Mucosa of descending colon (tissue), 3 donors: ENCODE measurements around the gene ROBO2. TPM values are rescaled to one million over a fixed set of nuclear protein-coding genes. Genes with fewer than 3 reads are reported as not detected.

Experiments
- ATAC-seq: fragments of 200-7000 bp; cut with Tn5 transposase; one replicate; pipeline ENCODE4 v1.9.1; 2020; ENCODE audit warnings: mild to moderate bottlenecking, moderate library complexity
- DNase-seq, 3 donors: peaks; one replicate each; pipeline ENCODE4 v3.0.0-alpha.2; 2020
- H3K36me3 ChIP-seq: fragments of 200-600 bp; one replicate; pipeline ENCODE4 v1.8.0; 2021; ENCODE audit warnings: low read depth, mild to moderate bottlenecking
- H3K4me1 ChIP-seq: fragments of 200-600 bp; one replicate; pipeline ENCODE4 v1.8.0; 2021; ENCODE audit warnings: low read depth, mild to moderate bottlenecking
- H3K4me3 ChIP-seq: fragments of 200-600 bp; one replicate; pipeline ENCODE4 v1.8.0; 2021; ENCODE audit warnings: mild to moderate bottlenecking
- H3K9me3 ChIP-seq: fragments of 200-600 bp; one replicate; pipeline ENCODE4 v1.8.0; 2021; ENCODE audit warnings: mild to moderate bottlenecking
- CTCF ChIP-seq: fragments of 200-600 bp; IDR thresholded peaks from one replicate; pipeline ENCODE4 v1.8.0; 2022; ENCODE audit warnings: antibody characterized with exemption, mild to moderate bottlenecking
- intact Hi-C, 2 donors: fragments of 100-400 bp; cut with DNase I in 1 of 2; cut with micrococcal nuclease in 1 of 2; formaldehyde crosslinking; loops; one replicate each; pipeline versions ENCODE4 v1.11.0 to v1.11.1; 2022; cut with DNase I, micrococcal nuclease
- total RNA-seq, 3 donors: library from RNA; stranded (reverse); fragmentation: NEBNext Ultra II Directional in 2 of 3; extraction: Animal tissue kit (Norgen Biotek cat#: 25700) in 2 of 3; gene quantifications; one replicate each; pipeline versions ENCODE4 v1.2.1 to v1.2.4, GENCODE V29; 2021 to 2023
- donor health status: DM: no; HTN: no; CAD: no; lungs with moderate emphysema.
- donor health status: DM: no; HTN: no; CAD: no.
- donor health status: DM: no; HTN: yes; CAD: no.

The ROBO2 gene
- total RNA-seq, 3 donors from 2014 or later, result 1.3 to 2.1 (median 1.4) TPM

- H3K36me3 ChIP-seq, result no peaks in the 10 kb centered on the region
- no peak for ATAC-seq
- intact Hi-C loops, result no loop called here
Observed at GRCh38 chr3:77539677-77540076, 499.8 kb downstream of the ROBO2 start.

GRCh38 chr3:77541203-77541922 lies 501.5 kb downstream of the ROBO2 start:
- no peak for TF ChIP-seq CTCF
- Histone ChIP-seq H3K36me3 (no peaks in the 10 kb centered on the region), H3K4me1 (no peaks in the 10 kb centered on the region), H3K9me3 (no peaks in the 10 kb centered on the region), H3K4me3 (no peak overlapping the region)
- DNase-seq, result no peak
- no peak for ATAC-seq
- intact Hi-C loops, result no loop called here

More at GRCh38 chr3:77539677-77540076, 499.8 kb downstream of the ROBO2 start:
- no peaks in the 10 kb centered on the region for H3K4me1 ChIP-seq
- H3K9me3 ChIP-seq, result no peaks in the 10 kb centered on the region
- TF ChIP-seq CTCF, result no peak
- no peak for DNase-seq
- H3K4me3 ChIP-seq, result no peak overlapping the region

GRCh38 chr3:77546246-77546645 lies 506.3 kb downstream of the ROBO2 start:
- DNase-seq (no peak), ATAC-seq (no peak)
- intact Hi-C loops, result no loop called here
- no peaks in the 10 kb centered on the region for H3K9me3 ChIP-seq
- no peak for TF ChIP-seq CTCF
- H3K36me3 ChIP-seq, result no peaks in the 10 kb centered on the region
- no peak overlapping the region for H3K4me3 ChIP-seq
- no peaks in the 10 kb centered on the region for H3K4me1 ChIP-seq

- Histone ChIP-seq H3K4me1 (no peaks in the 10 kb centered on the region), H3K36me3 (no peaks in the 10 kb centered on the region), H3K4me3 (no peak overlapping the region), H3K9me3 (no peaks in the 10 kb centered on the region)
- ATAC-seq (no peak), DNase-seq (no peak)
- TF ChIP-seq CTCF, result no peak
- intact Hi-C loops, result no loop called here
Observed at GRCh38 chr3:77549034-77549433, 509.1 kb downstream of the ROBO2 start.

- H3K9me3 ChIP-seq, result no peaks in the 10 kb centered on the region
- ATAC-seq, result no peak
- no peak overlapping the region for H3K4me3 ChIP-seq
- TF ChIP-seq CTCF, result no peak
- no peak for DNase-seq
- intact Hi-C loops, result no loop called here
- H3K4me1 ChIP-seq, result no peaks in the 10 kb centered on the region
- no peaks in the 10 kb centered on the region for H3K36me3 ChIP-seq
Observed at GRCh38 chr3:77553240-77553639, 513.3 kb downstream of the ROBO2 start.
